DND-41 (cell line): ENCODE results near the gene JAZF1.

Source experiments
- EZH2 ChIP-seq: IDR thresholded peaks from 3 replicates; pipeline ENCODE4 v1.6.1; 2012; ENCODE audit warnings: borderline replicate concordance, low read depth, mild to moderate bottlenecking, moderate library complexity, low read length, inconsistent platforms; ENCODE audit not compliant: severe bottlenecking
- TF ChIP-seq, protein P1 (sequence below): IDR thresholded peaks from 2 replicates; pipeline ENCODE4 v1.5.1; 2012; ENCODE audit warnings: borderline replicate concordance, low read length, moderate library complexity, mild to moderate bottlenecking; ENCODE audit not compliant: poor library complexity, severe bottlenecking; ENCODE audit errors: extremely low read depth

DNA sequence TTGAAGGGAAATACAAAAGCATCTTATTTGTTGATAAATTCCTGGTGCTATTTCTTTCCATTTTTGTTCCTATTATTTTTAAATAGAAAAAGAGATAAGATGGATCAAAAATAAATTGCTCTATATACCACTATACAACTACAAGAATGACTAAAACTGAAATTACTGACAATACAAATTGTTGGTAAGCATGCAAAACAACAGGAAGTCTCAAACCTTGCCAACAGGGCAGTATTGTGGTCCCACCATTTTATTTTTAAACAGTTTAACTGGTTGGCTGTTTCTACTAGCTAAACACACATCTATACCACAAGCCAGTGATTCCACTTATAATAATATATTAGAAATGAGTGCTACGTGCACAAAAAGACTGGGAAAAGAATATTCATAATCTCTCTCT lies 213.0 kb downstream of the JAZF1 start:
- no peak for TF ChIP-seq EZH2
- TF ChIP-seq, protein P1, sequence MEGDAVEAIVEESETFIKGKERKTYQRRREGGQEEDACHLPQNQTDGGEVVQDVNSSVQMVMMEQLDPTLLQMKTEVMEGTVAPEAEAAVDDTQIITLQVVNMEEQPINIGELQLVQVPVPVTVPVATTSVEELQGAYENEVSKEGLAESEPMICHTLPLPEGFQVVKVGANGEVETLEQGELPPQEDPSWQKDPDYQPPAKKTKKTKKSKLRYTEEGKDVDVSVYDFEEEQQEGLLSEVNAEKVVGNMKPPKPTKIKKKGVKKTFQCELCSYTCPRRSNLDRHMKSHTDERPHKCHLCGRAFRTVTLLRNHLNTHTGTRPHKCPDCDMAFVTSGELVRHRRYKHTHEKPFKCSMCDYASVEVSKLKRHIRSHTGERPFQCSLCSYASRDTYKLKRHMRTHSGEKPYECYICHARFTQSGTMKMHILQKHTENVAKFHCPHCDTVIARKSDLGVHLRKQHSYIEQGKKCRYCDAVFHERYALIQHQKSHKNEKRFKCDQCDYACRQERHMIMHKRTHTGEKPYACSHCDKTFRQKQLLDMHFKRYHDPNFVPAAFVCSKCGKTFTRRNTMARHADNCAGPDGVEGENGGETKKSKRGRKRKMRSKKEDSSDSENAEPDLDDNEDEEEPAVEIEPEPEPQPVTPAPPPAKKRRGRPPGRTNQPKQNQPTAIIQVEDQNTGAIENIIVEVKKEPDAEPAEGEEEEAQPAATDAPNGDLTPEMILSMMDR, result no peak
